Cardiac septum (tissue), 1 donor: ENCODE results near the gene DRGX. TPM values are rescaled to one million over a fixed set of nuclear protein-coding genes. Genes with fewer than 3 reads are reported as not detected.

Source experiments
- DNase-seq: peaks from one replicate; pipeline ENCODE4 v3.0.0-alpha.2; 2020; ENCODE audit warnings: low spot score
- intact Hi-C: fragments of 100-400 bp; cut with DNase I; formaldehyde crosslinking; loops from one replicate; pipeline ENCODE4 v1.14.0; 2022
- total RNA-seq: library from RNA; stranded (reverse); fragmentation: NEBNext Ultra II Directional; extraction: Animal tissue kit (Norgen Biotek cat#: 25700); gene quantifications from one replicate; pipeline ENCODE4 v1.2.1, GENCODE V29; 2021
- donor health status: DM: no; HTN: no; CAD: no.

Gene DRGX
- total RNA-seq, 1 donor from 2014 or later: not detected

DNA sequence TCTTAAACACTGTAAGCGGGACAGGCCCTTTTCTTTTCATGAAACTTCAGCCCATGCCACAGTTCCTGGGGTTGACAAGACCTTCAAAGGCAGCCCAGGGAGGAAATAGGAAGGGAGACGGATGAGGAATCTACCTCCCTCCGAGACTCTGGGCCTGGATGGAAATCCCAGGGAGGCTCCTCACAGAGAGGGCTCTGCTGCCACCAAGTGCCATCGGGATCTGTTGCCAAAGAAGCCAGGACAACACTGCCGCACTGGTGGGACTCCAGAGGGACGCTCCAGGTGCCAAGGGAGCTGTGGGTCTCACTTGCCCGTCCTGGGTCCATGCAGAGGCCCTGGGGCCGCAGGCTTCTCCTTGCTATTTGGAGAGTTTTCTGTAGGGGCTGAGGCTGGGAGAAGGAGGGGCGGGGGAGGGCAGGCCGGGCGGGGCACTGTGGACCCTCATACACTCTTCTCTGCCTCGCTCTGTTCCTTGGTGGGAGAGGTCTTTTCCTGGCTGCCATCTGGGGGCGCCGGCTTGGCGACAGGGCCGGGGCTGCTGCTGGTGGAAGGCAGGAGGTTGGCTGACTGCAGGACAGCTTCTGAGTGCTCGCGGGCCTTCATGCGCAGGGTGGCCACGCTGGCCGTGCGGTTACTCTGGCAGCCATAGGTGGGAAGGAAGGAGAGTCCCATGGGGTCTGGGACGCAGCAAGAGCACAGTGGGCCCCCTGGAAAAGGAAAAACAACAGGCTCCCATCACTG, 30.0 kb downstream of the DRGX start:
- intact Hi-C loops: no loop called here
- no peak for DNase-seq

DNA sequence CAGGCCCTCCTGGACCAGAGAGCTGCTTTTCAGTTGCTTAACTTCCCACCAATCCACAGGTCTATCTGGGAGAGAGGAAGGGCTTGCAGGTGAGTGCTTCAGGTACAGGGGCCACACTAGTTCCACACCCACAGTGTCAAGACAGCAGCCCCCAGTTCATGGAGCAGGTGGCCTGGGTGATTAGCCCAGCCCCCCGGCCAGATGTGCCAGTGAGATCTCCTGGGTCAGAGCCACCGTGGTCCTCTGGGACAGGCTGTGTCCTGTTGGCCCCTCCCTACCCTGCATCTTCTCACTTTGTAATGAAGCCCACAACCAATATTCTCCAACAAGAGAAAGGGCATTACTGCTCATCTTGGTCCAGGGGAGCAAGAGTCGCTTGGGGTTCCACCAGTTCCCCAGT, 30.6 kb downstream of the DRGX start:
- intact Hi-C loops: no loop called here
- DNase-seq: no peak

DNA sequence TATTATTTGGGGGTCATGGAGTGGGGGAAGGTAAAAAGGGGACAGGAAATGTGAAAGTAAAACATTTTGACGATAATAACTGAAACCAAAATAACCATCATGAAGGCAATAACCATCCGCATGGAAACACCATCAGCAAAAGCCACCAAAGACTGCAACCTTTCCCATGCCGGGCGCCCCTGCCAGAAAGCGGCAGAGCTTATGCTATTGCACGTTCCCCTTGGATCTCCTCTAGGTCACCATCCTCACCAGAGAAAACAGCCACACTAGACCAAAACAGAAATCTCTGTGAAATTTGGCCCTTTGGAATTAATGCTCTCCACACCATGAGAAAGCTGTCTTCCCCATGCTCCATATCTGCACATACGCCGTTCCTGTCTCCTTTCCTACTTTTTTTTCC, 31.1 kb downstream of the DRGX start:
- no peak for DNase-seq
- intact Hi-C loops: no loop called here

DNA sequence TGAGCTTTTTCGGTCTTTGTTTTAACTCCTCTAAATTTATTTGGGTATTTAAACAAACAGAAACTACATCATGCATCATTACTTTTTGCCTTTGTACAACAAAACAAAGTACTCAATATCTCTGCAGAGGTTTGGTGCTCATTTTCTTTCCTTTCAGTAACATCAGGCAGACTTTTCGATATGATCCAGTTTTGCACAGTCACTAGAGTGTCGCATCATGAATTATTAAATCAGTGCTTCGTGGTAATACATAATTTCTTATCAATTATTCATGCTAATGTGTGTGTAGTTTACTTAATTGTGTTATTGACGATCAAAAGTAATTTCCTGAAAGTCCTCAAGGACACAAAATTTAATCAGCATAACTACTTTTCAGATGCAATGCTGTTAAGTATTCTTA, 31.8 kb downstream of the DRGX start:
- DNase-seq: no peak
- intact Hi-C loops: no loop called here

DNA sequence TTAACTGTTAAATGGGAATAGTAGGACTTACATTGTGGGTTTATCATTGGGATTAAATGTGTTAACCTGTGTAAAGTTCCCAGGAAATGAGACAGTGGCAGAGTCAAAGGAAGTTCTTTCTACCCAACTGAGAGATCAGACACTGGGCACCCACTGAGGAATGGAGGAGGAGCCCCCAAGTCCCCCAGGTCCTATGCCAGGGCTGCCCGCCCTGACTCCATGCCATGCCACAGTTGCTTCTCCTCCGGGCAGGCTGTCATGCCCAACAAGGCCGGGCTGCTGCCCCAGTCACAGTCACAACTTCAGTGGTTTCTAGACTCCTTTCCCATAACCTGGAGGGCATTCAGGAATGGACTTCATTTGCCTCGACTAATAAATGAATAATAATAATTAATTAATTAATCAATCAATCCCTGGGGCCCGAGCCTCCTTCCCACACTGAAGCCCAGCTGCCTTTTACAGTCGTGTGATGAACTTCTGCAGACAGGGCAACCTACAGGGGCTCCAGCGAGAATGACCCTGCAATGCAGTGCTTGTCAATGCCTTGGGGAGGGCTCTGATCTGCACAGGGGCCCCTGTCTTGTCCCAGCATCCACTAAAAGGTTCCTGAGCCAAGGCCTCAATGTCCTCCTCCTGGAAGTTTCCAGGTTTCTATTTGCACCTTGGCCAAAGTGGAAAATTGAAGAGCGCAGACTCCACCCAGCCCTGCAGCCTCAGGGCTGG, 32.4 kb downstream of the DRGX start:
- no peak for DNase-seq
- intact Hi-C loops: no loop called here

DNA sequence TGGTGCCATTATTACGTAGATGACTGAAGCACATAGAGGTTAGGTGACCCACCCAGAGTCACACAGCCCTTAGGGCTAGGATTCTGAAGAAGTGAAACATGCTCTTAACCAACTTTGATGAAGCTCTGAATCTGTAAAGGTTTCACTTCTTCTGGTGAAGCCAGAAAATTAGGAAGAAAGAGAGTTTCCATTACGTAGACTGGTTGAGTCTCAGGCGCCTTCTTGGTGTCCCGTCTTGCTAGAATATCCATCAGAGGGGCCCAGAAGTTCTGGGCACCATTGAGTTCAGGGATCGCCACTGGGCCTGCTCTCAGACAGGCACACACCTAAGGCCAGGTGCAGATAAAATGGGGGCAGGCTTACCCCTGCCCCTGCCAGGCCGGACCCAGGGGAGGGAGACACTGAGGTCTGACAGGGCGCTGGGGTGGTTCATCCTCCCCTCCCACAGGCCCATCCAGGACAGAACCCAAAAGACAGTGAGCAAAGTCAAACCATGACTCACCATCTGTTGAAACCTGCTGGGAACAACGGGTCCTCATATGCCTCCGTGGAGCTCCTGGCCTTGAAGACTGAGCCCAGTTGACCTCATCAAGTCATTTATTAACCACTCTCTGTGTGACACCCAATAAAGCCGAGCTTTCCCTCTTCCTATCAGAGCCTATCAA, 33.2 kb downstream of the DRGX start:
- no peak for DNase-seq
- intact Hi-C loops: no loop called here

DNA sequence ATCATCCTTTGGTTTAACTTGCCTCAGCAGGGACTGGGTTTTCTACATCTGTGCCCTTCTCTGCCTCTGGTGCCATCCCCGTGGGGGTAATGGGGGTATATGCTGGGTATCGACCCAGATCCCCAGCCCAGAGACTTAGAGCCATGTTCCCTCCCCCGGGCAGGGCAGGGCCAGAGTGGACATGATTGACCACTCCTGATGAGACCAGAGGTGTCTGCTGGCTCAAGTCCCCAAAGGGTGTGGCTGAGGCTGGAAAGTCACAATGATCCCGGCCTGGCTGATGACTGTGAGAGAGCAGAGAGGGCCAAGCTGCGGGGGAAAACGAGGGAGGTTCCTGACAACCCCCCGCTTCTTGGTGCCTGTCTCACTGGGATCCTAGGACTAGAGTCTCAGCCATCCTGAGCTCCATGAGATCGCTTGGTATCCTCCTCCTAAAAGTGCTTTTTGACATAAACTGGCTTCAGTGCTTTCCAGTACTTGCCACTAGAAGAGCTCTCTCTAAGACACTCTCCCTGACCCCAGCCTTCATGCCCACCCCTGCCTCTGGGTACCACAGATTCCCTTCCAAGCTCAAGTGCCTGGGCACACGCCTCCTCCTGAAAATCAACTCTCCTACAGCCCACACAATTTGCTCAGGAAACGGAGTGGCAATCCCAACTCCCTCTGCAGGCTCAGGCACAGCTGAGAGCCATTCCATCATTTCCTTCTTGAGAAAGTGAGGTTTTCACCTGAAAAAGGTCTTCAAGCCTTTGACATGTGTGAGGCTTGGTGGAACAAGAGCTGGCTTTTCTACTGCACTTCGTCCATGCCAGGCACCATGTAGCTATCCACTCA, 33.9 kb downstream of the DRGX start:
- intact Hi-C loops: no loop called here
- DNase-seq: no peak

DNA sequence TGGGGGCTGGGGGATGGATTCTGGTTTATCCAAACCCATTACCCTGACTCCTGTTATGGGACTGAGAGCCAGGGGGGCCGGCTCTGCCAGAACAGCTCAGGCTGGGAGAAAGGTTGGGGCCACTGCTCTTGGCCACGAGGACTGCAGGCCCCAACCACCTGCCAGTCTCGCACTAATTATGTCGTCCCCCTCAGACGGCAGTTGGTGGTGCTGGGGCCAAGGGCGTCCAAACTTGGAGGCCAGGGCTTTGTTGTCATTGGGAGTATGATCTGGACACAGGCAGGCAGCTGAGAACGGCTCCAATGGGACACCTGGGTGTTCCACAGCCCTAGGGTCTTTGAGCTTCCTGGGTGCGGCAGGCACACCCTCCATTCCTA, 34.7 kb downstream of the DRGX start:
- intact Hi-C loops: no loop called here

DNA sequence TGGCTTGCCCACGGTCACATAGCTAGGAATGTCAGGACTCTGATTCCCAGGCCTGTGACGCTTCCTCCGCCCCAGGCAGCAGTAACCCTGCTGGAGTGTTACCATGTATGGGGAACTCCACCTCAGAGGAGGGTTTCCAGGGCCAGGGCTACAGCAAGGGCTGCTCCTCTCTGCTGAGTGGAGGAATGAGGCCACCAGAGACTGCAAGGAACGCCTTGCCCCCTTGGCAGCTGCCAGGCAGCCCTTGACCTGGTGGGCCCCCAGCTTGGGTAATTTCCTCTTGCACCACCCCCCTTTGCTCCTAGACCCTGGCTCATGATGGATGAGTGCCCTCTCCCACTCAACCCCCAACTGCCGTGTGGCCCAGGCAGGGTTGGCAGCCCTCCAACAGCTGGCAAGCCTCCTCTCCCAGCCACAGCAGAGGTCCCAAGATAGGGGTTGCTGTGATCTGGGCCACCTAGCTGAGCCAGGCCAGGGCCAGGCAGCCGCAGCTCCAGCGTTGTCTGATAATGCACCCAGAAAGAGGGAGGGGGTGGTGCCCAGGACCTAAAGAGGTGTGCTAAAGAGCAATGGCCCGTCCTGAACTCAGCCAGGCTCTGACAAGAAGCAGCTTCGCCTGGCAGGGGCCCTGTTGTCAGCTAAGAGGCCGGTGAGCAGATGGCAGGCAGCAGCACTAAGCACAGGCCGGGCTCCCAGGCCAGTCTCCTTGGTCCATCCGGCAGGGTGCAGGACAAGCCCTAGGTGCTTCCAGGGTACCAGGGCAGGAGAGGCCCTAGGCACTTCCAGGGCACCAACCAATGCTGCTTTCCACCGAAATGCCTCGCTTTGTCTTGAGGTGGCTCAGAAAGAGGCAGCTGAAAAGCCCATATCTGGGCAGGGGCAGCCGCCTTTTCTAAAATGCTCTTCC, 35.4 kb downstream of the DRGX start:
- no peak for DNase-seq
- intact Hi-C loops: no loop called here

More for the DNA sequence above, 34.7 kb downstream of the DRGX start:
- DNase-seq: no peak

DNA sequence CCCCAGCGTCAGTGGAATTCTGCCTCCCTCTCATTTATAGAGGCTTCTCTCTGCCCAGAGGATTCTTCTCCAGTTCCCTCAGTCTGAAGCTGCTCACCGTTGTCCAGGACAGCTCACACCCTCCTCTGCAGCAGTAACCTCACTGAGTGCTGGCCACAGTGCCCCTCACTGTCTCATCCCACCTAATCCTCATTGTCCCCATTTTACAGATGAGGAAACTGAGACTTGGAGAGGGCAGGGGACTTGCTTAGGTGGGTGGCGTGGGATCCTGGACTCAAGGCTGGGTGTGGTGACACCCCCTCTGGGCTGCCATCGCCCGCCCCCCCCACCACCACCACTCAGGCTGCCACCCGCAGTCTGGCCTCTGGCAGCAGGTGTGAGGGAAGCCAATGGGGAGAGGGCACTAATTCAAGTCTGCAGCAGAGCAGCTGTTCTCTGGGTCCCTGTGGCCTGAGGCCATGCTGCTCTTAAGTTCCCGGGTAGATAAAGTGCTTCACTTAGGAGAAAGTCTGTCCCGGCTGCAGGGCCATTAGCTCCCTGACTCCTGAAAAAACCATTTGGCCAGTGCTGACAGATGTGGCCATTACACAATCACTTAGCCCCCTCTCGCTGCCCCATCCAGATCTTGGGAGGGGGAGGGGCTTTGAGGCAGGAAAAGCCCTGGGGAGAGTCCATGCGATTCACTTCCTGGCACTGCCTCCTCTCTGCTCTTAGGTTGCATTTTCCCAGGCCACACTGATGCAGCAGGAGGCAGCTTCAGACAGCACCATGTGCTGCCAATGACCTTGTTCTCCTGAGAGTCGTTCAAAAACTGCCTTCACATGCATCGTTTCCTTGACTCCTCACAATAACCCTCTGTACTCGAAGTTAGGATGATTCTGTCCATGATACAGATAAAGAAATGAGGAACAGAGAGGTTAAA, 36.3 kb downstream of the DRGX start:
- no peak for DNase-seq
- intact Hi-C loops: no loop called here

DNA sequence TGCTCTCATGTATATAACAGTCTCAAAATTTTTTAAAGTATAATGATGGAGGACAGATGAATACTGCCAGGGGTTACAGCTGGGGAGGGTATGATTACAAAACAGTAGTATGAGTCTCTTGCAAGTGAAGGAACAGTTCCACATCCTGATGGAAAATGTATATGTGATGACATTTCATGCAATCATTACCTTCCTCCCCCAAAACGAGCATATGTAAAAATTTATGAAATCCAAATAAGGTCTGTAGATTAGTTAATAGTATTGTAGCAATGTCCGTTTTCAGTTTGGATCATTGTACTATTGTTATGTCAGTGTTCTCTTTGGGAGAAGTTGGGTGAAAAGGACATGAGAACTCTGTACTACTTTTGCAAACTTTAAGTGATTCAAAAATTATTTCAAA, 38.0 kb downstream of the DRGX start:
- no peak for DNase-seq
- intact Hi-C loops: no loop called here

DNA sequence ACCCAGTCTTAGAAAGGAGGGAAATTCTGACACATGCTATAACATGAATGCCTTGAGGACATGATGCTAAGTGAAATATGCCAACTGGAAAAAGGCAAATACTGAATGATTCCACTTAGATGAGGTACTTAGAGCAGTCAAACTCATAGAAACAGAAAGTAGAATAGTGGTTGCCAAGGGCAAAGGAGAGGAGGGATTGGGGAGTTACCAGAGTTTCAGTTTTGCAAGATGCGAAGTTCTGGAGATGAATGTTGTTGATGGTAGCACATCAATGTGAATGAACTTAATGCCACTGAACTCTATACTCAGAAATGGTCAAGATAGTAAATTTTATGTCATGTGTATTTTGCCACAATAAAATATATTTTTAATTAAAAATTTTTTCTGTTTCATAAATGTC, 38.9 kb downstream of the DRGX start:
- no peak for DNase-seq
- intact Hi-C loops: no loop called here

DNA sequence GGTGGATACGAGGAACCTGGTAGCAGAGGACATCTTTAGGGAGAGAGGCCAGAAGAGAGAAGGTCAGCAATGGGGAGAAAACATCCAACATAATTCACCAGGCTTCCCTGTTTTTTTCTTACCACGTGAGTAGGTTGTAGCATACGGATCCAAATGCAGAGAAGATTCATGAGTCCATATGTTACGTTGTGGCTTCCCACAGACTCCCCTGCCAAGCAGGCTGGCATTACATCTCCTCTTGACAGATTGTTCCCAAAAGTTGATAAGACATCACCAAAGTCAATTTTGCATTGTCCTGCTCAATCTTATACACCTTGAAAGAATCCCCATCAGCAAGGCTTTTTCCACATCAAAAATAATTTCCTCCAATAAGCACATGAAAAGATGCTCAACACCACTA, 39.7 kb downstream of the DRGX start:
- intact Hi-C loops: no loop called here
- no peak for DNase-seq

DNA sequence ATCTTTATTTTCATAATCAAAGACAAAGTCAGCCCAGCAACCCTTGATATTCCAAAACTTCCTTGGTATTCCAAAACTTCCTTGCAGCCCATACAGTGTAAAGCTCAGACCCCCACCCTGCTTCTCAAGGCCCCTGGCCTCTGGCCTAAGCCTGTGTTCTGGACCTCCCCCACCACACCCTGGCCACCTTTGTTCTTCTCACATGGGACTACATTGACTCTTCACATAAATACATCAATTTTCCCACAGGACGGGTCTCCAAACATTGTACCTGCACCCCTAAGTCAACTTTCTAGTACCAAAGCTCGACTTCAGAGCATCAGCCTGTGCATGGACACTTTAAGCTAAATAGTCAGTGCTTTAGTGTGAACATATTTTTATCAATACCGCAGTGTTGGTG, 40.7 kb downstream of the DRGX start:
- intact Hi-C loops: no loop called here
- no peak for DNase-seq

DNA sequence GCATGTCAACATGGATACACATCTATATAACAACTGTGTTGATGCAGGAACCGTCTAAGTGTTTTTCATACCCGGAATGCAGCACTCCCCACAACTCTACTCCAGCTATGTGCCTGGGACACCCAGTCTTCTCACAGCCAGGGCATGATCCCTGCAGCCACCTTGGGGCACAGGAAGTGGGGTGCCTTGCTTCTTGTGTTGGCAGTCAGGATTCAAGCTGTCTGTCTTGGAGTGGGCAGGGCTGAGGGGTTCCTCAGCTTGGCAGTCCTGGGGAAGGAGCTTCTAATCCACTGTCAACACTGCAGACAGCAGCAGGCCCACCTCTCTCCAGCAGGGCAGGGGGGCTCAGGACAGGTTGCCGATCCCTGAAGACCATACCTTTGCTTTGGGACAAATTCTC, 41.3 kb downstream of the DRGX start:
- intact Hi-C loops: no loop called here
- no peak for DNase-seq

DNA sequence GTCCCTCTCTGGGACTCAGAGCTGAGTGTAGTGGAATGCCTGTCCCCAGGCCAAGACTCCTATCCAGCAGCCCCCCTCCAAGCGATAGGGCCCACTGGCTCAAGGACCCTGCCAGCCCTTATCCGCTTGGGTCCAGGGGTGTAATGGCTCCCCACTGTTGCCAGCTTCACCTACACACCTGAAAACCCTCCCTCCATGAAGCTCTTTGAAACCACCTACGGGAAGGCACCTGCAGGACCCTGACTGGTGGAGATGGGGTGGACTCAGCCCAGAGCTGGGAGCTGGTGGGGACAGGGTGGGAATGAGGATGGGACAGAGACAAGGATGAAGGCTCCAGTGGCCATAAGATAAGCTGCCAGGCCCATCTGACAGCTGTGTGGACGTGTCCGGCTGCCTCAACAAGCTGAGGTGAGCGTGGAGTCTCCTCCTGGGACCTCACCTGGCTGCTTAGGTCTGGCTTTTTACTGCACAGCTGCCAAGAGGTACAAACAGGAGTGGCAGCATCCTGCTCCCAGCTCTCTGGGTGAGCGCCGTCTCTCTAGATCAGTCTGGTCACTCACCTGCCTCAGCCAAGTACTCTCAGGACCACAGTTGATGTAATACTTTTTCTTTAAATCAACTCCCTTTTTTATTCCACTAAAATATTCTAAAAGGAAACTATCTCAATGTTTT, 41.9 kb downstream of the DRGX start:
- no peak for DNase-seq
- intact Hi-C loops: no loop called here

DNA sequence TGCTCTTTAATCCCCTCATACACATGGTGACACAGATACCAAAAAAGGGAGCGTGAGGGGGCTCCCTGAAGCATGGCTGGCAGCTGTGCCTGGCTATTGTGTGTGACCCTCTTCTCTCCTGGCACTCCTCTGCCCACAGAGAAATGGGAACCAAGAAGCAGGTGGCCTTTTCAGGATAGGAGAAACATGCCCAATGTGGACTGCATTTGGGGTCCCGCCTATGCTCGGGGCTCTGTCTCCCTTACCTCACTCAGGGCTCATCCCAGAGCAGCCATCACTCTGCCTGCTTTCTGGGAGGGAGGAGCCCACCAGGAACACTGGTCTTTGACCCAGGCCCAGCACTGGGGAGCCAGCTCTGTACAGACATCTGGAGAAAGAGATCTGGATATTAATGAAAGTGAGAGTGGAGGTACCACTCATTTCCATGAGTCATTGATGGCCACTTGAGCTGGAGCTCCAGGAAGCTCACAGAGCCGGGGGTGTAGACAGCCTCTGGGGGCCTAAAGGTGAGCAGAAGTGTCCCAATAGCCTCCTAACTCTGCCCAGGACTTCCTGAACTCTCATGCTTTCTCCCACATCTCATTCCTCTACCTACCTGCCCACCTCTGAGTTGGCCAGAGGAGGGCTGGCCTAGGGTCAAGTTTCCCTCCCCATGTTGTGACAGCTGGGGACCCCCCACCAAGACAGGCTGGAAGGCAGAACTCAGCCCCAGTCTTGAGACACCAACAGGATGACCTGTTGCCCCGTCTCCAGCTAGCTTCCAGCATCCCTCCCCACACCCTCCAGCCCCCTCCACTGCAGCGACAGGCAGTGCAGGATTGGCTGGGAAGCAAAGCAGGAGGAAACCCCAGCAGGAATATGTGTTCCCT, 42.6 kb downstream of the DRGX start:
- no peak for DNase-seq
- intact Hi-C loops: no loop called here
